Neural progenitor cell (in vitro differentiated cells): ENCODE data around the gene RENBP. TPM values are rescaled to one million over a fixed set of nuclear protein-coding genes. Genes with fewer than 3 reads are reported as not detected.
A peak's percentile ranks its signal among the peaks of the same experiment; 100 is the strongest.

Experiments
- DNase-seq: peaks from one replicate; pipeline ENCODE4 v3.0.0-alpha.2; 2016; ENCODE audit warnings: low spot score
- H2AFZ ChIP-seq: fragments of 200-600 bp; sonication (generic); replicated peaks from 2 replicates; pipeline ENCODE4 v1.6.1; 2016; ENCODE audit warnings: antibody characterized with exemption
- H3F3A ChIP-seq: fragments of 200-600 bp; sonication (generic); 2 replicates; pipeline ENCODE4 v1.6.1; 2016; ENCODE audit warnings: antibody characterized with exemption, low read depth
- H3K27ac ChIP-seq: fragments of 200-600 bp; sonication (generic); 2 replicates; pipeline ENCODE4 v1.5.1; 2016; ENCODE audit warnings: mild to moderate bottlenecking
- H3K27me3 ChIP-seq: fragments of 200-600 bp; sonication (generic); 2 replicates; pipeline ENCODE4 v1.6.1; 2016; ENCODE audit warnings: mild to moderate bottlenecking, moderate library complexity
- H3K36me3 ChIP-seq: fragments of 200-600 bp; sonication (generic); 2 replicates; pipeline ENCODE4 v1.5.1; 2016
- H3K4me1 ChIP-seq: fragments of 200-600 bp; sonication (generic); 2 replicates; pipeline ENCODE4 v1.6.1; 2016; ENCODE audit warnings: mixed run types
- H3K4me2 ChIP-seq: fragments of 200-600 bp; sonication (generic); 2 replicates; pipeline ENCODE4 v1.6.1; 2016
- H3K4me3 ChIP-seq: fragments of 200-600 bp; sonication (generic); 2 replicates; pipeline ENCODE4 v1.5.1; 2016
- H3K79me2 ChIP-seq: fragments of 200-600 bp; sonication (generic); 2 replicates; pipeline ENCODE4 v1.6.1; 2016; ENCODE audit warnings: low read depth
- H3K9ac ChIP-seq: fragments of 200-600 bp; sonication (generic); 2 replicates; pipeline ENCODE4 v1.6.1; 2016
- H3K9me3 ChIP-seq: fragments of 200-600 bp; sonication (generic); 2 replicates; pipeline ENCODE4 v1.5.1; 2016; ENCODE audit warnings: low read depth
- H4K20me1 ChIP-seq: fragments of 200-600 bp; sonication (generic); 2 replicates; pipeline ENCODE4 v1.6.1; 2016; ENCODE audit warnings: low read depth
- H3K27ac Mint-ChIP-seq: 3 replicates; pipeline ENCODE4 v1.8.0; 2021; ENCODE audit warnings: mixed read lengths
- H3K27me3 Mint-ChIP-seq: 2 replicates; pipeline ENCODE4 v1.8.0; 2022; ENCODE audit warnings: low read depth, mild to moderate bottlenecking, inconsistent platforms, moderate library complexity, mixed read lengths; ENCODE audit not compliant: insufficient read depth
- H3K36me3 Mint-ChIP-seq: 3 replicates; pipeline ENCODE4 v1.8.0; 2021; ENCODE audit warnings: mixed read lengths
- H3K4me1 Mint-ChIP-seq: 3 replicates; pipeline ENCODE4 v1.8.0; 2021; ENCODE audit warnings: mixed read lengths
- H3K4me3 Mint-ChIP-seq: 3 replicates; pipeline ENCODE4 v1.8.0; 2021; ENCODE audit warnings: mild to moderate bottlenecking, moderate library complexity, mixed read lengths
- H3K9me3 Mint-ChIP-seq: 3 replicates; pipeline ENCODE4 v1.8.0; 2020; ENCODE audit warnings: mixed read lengths
- EZH2 ChIP-seq: fragments of 200-600 bp; sonication (generic); IDR thresholded peaks from 2 replicates; pipeline ENCODE4 v1.6.1; 2017; ENCODE audit warnings: antibody characterized with exemption, mild to moderate bottlenecking, moderate library complexity
- EZH2phosphoT487 ChIP-seq: fragments of 200-600 bp; sonication (generic); IDR thresholded peaks from 2 replicates; pipeline ENCODE4 v1.6.1; 2017; ENCODE audit warnings: antibody characterized with exemption
- total RNA-seq: library from RNA; depleted of rRNA; stranded (reverse); fragments of >200 nt; gene quantifications from 2 replicates; pipeline ENCODE4 v1.2.3, GENCODE V29; 2015; ENCODE audit warnings: low replicate concordance
- TF ChIP-seq, protein P1 (sequence below): fragments of 200-600 bp; sonication (generic); IDR thresholded peaks from 2 replicates; pipeline ENCODE4 v1.5.1; 2017; ENCODE audit warnings: antibody characterized with exemption, mild to moderate bottlenecking

The RENBP gene
- total RNA-seq, 1 donor from 2014 or later = 5.4 TPM

DNA sequence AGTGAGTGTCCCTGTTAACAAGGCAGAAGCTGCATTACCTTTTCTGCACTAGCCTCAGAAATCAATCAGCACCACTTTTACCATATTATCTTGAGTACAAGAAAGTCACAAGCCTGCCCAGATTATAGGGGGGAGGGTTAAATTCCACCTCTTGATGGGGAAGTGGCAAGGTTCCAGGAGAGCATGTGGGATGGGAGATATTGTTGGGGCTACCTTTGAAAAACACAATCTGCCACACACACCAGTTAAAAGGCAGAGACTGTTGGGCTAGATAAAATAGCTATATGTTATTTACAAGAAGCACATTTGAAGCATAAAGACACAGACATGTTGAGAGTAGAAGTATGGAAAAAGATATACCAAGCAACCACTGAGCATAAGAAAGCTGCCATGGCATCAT lies 46.5 kb downstream of the RENBP start:
- Histone ChIP-seq H4K20me1 (no peaks in the 10 kb centered on the region), H3K4me2 (no peak overlapping the region), H3K4me3 (no peak overlapping the region), H3K9ac (no peak overlapping the region), H3K79me2 (no peaks in the 10 kb centered on the region), H3K27me3 (no peaks in the 10 kb centered on the region), H2AFZ (no peak overlapping the region), H3F3A (no peaks in the 10 kb centered on the region), H3K27ac (no peak overlapping the region), H3K36me3 (no peaks in the 10 kb centered on the region), H3K9me3 (no peaks in the 10 kb centered on the region), H3K4me1 (peaks cover 4% of the 10 kb centered on the region)
- Mint-ChIP-seq H3K36me3 (no peaks in the 10 kb centered on the region), H3K4me3 (no peak overlapping the region), H3K27me3 (peaks cover 3% of the 10 kb centered on the region), H3K4me1 (peaks cover 15% of the 10 kb centered on the region), H3K9me3 (peaks cover 19% of the 10 kb centered on the region), H3K27ac (no peak overlapping the region)
- TF ChIP-seq EZH2phosphoT487 (no peak), EZH2 (no peak)
- TF ChIP-seq, protein P1, sequence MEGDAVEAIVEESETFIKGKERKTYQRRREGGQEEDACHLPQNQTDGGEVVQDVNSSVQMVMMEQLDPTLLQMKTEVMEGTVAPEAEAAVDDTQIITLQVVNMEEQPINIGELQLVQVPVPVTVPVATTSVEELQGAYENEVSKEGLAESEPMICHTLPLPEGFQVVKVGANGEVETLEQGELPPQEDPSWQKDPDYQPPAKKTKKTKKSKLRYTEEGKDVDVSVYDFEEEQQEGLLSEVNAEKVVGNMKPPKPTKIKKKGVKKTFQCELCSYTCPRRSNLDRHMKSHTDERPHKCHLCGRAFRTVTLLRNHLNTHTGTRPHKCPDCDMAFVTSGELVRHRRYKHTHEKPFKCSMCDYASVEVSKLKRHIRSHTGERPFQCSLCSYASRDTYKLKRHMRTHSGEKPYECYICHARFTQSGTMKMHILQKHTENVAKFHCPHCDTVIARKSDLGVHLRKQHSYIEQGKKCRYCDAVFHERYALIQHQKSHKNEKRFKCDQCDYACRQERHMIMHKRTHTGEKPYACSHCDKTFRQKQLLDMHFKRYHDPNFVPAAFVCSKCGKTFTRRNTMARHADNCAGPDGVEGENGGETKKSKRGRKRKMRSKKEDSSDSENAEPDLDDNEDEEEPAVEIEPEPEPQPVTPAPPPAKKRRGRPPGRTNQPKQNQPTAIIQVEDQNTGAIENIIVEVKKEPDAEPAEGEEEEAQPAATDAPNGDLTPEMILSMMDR = no peak
- no peak for DNase-seq

DNA sequence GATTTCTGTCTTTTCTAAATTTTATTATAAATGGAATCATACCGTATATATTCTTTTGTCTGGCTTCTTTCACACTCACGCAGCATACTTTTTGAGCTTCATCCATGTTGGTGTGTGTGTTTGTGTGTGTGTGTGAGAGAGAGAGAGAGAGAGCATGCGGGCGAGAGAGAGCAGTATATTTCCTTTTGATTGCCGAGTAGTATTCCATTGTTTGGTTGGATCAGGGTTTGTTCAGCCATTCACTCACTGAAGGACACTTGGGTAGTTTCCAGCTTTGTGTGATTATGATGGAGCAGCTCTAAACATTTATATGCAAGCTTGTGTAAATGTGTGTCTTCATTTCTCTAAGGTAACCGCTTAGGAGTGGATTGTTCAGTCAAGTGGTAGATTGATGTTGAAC lies 55.3 kb downstream of the RENBP start:
- no peak overlapping the region for H3K9ac ChIP-seq
- Mint-ChIP-seq H3K9me3 (peaks cover 34% of the 10 kb centered on the region), H3K27ac (no peak overlapping the region), H3K27me3 (peaks cover 23% of the 10 kb centered on the region), H3K4me3 (no peak overlapping the region), H3K4me1 (peaks cover 9% of the 10 kb centered on the region), H3K36me3 (peaks cover 2% of the 10 kb centered on the region)
- H3K9me3 ChIP-seq = no peaks in the 10 kb centered on the region
- DNase-seq = no peak
- no peaks in the 10 kb centered on the region for H4K20me1 ChIP-seq
- TF ChIP-seq EZH2phosphoT487 (no peak), EZH2 (no peak)
- TF ChIP-seq, protein P1 = no peak
- no peak overlapping the region for H3K27ac ChIP-seq
- no peaks in the 10 kb centered on the region for H3K79me2 ChIP-seq
- H3K27me3 ChIP-seq = peaks cover 45% of the 10 kb centered on the region
- H3K4me3 ChIP-seq = no peak overlapping the region
- no peaks in the 10 kb centered on the region for H3K36me3 ChIP-seq
- no peak overlapping the region for H2AFZ ChIP-seq
- H3K4me1 ChIP-seq = no peaks in the 10 kb centered on the region
- H3F3A ChIP-seq = no peaks in the 10 kb centered on the region
- H3K4me2 ChIP-seq = no peak overlapping the region

DNA sequence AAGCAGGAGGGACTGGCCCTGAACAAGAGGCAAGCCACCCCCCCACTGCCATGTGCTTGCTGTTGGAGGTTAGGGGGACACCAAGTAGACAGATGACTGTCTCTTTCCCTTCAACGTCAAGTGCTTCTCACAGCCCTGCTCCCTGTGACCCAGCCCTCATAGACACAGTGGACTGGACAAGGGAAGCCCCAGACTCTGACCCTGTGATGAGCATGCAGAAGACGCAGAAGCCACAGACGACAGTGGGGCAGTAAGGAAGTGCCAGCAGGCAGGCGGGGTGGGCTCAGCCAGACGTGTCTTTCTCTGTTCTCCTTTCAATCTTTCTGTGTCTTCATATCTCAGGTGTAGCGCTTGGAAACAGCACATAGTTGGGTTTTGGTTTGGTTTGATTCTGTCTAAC lies 56.1 kb downstream of the RENBP start:
- no peak for DNase-seq
- Histone ChIP-seq H2AFZ (no peak overlapping the region), H3K9ac (no peak overlapping the region), H3K27me3 (peaks cover 53% of the 10 kb centered on the region), H3K27ac (no peak overlapping the region), H3K9me3 (no peaks in the 10 kb centered on the region), H3K4me2 (no peak overlapping the region), H3K4me1 (no peaks in the 10 kb centered on the region), H4K20me1 (no peaks in the 10 kb centered on the region), H3K36me3 (no peaks in the 10 kb centered on the region), H3F3A (no peaks in the 10 kb centered on the region), H3K4me3 (no peak overlapping the region), H3K79me2 (no peaks in the 10 kb centered on the region)
- Mint-ChIP-seq H3K4me3 (no peak overlapping the region), H3K27me3 (peaks cover 23% of the 10 kb centered on the region), H3K9me3 (peaks cover 31% of the 10 kb centered on the region), H3K36me3 (peaks cover 2% of the 10 kb centered on the region), H3K4me1 (peaks cover 11% of the 10 kb centered on the region), H3K27ac (no peak overlapping the region)
- TF ChIP-seq, protein P1 = no peak
- TF ChIP-seq EZH2 = no peak
- no peak for TF ChIP-seq EZH2phosphoT487

DNA sequence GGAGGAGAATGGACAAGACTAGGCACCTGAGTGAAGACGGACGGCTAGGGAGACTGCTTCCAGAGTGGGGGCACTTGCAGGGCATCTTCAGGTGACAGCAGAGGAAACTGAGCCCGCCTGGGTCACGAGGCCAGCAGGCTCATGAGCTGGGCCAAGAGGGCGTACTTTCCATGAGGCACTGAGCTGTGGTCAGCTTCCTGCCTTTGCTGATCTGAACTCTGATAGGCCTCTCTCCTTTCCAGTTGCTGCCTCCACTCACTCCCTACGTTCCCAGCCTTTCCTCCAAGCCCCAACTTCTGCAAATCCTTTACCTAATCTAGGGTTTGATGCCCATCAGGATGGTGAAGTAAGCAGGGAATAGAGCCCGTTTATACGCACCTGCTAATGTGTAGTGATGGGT lies 57.1 kb downstream of the RENBP start:
- peaks cover 25% of the 10 kb centered on the region for H3K9me3 Mint-ChIP-seq
- Histone ChIP-seq H2AFZ (no peak overlapping the region), H3K36me3 (no peaks in the 10 kb centered on the region), H3K4me1 (peaks cover 6% of the 10 kb centered on the region), H3K4me2 (no peak overlapping the region), H3F3A (no peaks in the 10 kb centered on the region), H3K27ac (no peak overlapping the region), H4K20me1 (no peaks in the 10 kb centered on the region), H3K79me2 (no peaks in the 10 kb centered on the region), H3K4me3 (no peak overlapping the region), H3K27me3 (peaks cover 53% of the 10 kb centered on the region), H3K9ac (no peak overlapping the region), H3K9me3 (no peaks in the 10 kb centered on the region)
- peaks cover 12% of the 10 kb centered on the region for H3K4me1 Mint-ChIP-seq
- H3K36me3 Mint-ChIP-seq = peaks cover 2% of the 10 kb centered on the region
- DNase-seq = no peak
- peaks cover 23% of the 10 kb centered on the region for H3K27me3 Mint-ChIP-seq
- peak overlapping the region; percentile 18 for H3K4me3 Mint-ChIP-seq
- no peak overlapping the region for H3K27ac Mint-ChIP-seq
- TF ChIP-seq EZH2 (no peak), EZH2phosphoT487 (no peak)
- TF ChIP-seq, protein P1 = no peak
